GM19035 (cell line): ENCODE measurements around the gene SLC29A2.

ENCODE experiments used
- ATAC-seq: cut with Tn5 transposase; IDR thresholded peaks from one replicate; pipeline ENCODE4 v1.9.1; 2021; ENCODE audit not compliant: unreplicated experiment

The SLC29A2 gene, protein sequence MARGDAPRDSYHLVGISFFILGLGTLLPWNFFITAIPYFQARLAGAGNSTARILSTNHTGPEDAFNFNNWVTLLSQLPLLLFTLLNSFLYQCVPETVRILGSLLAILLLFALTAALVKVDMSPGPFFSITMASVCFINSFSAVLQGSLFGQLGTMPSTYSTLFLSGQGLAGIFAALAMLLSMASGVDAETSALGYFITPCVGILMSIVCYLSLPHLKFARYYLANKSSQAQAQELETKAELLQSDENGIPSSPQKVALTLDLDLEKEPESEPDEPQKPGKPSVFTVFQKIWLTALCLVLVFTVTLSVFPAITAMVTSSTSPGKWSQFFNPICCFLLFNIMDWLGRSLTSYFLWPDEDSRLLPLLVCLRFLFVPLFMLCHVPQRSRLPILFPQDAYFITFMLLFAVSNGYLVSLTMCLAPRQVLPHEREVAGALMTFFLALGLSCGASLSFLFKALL

DNA sequence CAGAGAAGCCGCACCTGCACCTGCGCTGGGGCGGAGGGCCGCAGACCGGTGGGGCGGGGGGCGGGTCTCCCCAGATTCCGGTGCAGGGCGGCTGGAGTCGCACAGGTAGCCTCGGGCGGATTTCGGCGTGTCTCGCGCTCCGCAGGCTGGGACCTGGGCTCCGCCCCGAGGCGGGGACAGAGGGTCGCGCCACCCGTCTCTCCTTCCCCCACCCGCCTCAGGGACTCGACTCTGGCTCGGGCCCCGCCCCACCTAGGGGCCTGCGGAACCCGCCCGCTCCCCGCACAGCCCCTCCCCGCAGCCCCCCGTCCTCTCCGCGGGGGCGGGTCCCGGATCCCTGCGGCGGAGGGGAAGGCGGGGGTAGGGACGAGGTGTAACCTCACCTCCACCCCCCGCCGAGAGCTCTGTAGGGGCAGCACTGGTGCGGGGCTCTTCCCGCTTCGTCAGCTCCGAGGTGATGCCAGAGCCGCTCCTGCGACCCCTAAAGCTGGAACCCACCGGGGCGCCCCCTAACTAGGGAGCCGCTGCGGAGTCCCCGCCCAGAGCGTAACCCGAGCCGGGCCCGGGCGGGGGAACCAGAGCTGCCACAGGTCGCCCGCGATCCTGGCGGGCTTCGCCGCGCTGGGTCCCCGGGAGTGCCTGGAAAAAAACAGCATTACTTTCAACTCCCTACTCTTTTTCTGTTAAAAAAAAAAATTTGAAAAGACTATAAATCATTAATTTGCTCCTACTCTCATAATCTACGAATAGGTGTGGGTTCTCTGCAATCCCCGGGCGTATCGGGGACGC lies at the start of gene SLC29A2:
TSS of gene SLC29A2 (minus strand) at position 134 of the 789 bp plus-strand sequence. CDS start 169 bp downstream, outside the sequence.
- peak; percentile 57 for ATAC-seq

DNA sequence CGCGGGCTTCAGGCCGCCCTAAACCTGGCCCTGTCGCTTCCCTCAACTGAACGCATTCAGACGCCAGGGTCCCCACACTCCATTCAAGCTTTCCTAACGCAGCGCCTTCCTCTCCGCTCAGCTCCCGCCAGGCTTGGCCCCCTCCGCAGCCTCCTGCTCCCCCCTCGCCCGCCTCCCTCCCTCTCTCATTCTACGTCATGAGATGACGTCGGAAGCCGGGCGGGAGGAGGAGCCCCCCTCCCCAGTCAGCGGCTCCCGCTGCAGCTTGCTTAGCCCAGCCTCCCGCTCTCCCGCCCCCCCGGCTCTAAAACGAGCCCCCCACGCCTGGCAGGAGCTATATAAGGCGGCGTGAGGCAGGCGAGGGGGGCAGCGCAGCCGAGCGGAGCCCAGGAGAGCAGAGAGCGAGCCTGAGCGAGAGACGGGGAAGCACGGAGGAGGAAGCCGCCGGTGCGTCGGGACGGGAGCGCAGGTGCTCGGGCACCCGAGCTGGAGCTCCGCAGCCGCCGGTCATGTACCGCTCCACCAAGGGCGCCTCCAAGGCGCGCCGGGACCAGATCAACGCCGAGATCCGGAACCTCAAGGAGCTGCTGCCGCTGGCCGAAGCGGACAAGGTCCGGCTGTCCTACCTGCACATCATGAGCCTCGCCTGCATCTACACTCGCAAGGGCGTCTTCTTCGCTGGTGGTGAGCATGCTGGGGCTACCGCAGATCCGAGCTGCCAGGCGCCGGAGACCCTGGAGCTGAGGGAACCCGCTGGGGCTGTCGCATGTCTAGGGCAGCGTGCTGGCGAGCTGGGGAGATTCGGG lies 49.3 kb upstream of the SLC29A2 start, which contains the start of gene NPAS4:
TSS of gene NPAS4 (plus strand) at position 365 of the 806 bp plus-strand sequence. CDS start at position 510, 145 bp downstream.
- no peak for ATAC-seq

DNA sequence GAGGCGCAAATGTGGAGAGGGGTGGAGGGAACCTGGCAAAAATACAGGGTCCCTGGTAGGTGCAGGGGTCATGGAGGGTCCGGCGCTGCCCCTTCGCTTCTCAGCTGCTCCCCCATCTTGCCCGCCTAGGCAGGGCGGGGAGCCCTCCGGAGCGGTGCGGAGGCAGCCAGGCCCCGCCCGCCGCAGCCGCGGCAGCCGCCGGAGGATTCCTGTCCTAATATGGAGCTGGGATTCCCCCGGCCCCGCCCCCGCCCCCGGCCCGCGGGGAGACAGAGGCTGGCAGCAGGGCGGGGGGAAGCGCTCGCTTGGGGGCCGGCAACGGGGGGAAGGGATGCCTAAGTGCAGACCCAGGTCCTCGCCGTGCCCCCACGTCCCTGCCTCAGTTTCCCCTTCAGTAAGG lies 48.3 kb upstream of the SLC29A2 start:
- ATAC-seq = no peak

DNA sequence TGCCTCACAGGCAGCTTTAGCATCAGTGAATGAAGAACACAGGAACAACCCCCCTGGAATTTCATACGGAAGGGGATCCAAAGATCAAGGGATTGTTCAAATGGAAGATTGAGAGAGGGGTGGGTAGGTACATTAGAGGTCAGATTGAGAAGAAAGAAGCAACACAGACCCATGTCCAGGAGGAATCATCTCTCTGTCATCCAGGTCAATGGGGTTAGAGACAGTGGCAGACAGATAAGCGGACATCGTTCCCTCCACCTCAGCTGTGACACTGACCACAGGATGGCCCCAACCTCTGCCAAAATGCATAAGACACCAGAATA lies 47.4 kb upstream of the SLC29A2 start:
- no peak for ATAC-seq

DNA sequence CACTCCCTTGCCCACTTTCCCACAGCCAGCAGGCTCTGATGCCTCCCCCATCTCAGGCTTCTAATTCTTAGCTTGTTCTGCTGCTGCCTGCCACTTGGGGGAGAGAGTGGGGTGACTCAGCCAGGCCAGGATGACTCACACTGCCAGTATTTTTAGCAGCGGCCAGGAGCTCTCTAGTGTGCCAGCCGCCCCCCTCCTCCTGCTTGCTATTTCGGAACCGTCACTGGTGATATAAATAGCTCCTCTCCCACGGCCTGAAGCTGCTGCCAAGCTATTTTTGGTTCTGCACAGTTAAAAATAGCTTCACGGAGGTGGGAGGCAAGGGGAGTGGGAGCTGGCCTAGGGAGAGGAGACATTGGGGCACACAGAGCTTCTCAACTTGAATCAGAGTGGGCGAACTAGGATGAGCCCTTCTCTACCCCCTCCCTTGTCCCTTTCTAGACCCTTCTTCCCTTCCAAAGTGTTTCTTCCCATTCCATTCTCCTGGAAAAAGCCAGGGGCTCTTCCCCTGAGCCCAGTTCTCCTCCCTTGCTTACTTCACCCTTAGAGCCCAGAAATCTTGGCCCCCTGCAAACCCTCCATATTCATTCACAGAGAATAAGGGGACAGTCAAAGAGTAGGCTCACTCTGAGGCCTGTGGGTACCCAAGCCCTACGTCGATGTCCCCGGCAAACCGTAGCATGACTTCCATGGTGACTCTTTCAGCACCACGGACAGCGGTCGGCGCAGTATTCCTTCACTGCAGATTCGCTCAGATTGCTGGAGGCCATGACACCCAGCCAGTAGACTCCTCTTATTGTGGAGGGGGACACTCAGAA lies 46.8 kb upstream of the SLC29A2 start:
- ATAC-seq = no peak

DNA sequence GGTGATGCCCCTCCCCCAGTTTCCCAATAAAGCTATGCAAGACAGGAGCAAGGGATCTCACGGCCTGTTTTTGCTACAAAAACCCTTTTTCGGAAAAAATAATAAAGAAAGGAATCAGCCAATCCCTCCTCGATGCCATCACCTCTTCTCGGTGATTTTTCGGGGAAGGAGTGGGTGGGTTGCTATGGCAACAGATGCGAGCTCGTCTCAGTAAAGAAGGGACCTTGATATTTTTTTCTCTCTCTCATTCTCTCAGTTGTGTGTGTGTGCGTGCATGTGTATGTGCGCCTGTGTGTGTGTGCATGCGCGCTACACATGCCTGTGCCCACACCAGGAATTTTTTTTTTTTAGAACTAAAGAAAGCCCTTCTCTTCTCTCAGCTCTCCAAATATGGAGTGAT lies 45.4 kb upstream of the SLC29A2 start:
- no peak for ATAC-seq

DNA sequence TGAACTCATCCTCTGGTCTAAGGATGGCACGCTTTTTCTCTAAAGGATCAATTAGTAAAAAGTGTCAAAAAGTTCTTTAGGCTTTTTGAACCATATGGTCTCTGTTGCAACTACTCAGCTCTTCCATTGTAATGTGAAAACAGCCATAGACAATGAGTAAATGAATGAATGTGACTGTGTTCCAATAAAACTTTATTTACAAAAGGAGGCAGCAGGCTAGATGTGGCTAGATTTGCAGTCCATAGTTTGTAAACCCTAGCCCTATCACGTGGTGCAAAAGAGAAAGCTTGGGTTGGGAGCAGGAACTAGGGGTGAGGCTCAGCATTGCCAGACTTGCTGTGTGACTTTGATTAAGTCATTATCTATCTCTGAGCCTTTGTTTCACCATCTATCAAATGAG lies 43.9 kb upstream of the SLC29A2 start:
- ATAC-seq = no peak

DNA sequence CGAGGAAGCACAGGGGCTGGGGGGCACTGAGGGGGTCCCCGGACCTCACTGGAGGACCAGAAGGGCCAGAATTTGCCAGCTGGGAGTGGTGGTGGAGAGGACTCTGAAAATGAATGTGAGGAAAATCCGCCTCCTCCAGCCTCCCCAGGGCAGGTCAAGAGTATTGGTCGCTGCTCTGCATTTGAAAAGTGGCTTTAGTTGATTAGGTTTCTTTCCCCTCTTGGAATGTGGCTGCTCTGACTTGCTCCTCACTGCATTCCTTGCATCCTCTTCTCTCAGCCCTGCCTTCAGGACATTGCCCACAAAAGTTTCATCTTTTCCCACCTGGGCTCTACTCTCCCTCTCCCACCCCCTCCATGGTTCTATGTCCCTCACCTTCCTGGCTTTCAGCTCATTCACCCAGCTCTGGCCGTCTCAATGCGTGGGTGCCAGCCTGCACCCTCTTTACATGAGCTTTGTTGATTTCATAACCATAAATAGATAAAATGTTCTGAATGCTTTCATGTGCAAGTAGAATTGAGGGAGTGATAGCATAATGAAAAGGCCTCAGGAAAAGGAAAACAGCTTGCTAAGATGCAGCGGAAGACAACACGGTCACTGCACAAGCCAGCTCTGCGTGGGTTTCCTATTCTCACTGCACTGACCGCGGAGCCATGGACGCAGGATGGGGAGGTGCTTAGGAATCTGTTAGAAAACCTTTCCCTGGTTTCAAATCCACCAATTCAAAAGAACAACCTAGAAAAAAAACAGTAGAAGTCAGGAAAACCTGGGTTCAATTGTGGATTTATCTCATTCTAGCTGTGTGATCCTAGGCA lies 42.8 kb upstream of the SLC29A2 start:
- ATAC-seq = no peak

DNA sequence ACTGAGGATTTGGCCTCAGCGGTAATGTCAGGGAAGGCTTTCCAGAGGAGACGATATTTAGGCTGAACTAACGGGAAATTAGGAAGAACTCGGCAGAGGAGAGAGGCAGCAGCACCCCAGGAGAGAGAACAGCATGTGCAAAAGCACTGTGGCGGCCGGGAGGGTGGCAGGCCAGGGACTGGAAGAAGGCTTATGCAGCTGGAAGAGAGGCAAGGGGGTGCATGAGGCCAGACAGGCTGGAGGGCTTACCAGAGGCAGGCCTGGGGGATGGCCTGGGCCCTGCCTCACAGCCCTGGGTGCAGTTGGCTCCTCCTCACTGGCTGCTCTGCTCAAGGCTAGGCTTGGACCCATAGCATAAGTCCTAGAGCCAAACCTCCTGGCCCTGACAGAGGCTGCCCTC lies 41.6 kb upstream of the SLC29A2 start:
- ATAC-seq = no peak

DNA sequence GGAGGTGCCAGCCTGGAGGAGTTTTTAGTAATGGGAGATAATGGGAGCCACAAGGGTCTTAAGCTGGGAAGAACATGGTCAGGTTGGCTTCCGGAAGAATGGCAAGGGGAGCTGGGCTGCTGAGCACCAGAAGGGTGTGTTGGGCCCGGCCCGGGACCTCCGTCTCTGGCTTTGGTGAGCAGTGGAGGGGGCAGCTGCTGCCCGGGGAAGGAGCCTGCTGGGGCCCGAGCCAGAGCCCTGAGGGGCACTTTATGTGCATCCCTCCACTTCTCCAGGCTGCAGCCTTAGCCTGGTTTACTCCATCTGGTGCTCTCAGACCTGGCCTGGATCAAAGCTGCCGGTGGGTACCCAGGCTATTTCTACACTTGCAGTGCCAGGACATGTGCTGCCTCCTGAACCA lies 40.5 kb upstream of the SLC29A2 start:
- ATAC-seq = no peak

DNA sequence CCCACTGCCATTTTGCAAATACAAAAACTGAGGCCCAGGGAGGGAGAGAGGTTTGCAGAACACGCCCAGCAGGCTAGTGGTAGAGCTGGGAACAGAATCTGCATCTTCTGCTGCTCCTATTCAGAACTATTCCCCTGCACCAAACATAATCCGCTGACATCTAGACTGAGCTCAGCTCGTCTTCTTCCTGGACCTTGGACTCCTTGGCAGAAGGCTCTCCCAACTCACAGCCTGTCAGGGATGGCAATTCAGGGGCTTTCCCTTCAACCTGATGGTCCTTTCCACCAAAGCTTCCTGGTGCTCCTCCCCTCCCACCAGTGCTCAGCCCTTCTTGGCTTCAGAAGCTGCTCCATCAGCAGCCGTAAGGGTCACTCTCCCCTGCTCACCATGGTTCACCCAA lies 39.8 kb upstream of the SLC29A2 start:
- no peak for ATAC-seq

DNA sequence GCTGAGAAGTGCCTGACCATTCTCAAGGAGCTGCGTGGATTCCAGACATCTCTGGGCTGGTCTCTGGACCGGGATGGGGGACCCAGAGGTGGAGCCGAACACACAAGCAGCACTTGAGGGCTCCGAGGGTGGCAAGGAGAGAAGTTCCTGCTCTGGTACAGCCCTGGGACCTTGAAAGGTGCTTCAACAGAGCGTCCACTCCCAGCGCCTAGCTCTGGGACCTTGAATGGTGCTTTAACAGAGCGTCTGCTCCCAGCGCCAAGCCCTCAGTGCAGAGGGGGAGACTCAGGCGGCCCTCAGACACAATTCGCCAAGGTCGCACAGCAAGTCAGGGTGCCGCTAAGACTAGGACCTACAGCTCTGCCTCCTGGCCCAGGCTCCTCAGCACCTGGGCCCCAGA lies 38.6 kb upstream of the SLC29A2 start:
- no peak for ATAC-seq

DNA sequence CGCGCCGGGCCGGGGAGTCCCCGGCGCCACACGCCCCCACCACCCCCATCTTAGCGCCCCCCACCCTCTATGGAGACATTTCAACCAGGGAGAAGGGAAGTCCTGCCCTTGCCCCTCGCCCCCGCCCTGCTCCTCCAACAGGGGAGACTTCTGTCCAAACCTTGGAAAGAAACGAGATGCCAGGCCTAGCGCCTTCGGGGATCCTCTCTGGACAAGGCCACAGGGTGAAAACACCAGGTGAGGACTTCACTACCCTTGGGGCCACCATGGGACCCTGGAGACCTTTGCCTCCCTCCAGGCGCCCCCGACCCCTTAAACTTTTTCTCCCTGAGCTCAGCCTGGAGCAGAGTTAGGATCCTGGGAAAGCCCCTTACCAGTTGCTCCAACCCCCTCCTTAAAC lies 37.7 kb upstream of the SLC29A2 start:
- no peak for ATAC-seq

DNA sequence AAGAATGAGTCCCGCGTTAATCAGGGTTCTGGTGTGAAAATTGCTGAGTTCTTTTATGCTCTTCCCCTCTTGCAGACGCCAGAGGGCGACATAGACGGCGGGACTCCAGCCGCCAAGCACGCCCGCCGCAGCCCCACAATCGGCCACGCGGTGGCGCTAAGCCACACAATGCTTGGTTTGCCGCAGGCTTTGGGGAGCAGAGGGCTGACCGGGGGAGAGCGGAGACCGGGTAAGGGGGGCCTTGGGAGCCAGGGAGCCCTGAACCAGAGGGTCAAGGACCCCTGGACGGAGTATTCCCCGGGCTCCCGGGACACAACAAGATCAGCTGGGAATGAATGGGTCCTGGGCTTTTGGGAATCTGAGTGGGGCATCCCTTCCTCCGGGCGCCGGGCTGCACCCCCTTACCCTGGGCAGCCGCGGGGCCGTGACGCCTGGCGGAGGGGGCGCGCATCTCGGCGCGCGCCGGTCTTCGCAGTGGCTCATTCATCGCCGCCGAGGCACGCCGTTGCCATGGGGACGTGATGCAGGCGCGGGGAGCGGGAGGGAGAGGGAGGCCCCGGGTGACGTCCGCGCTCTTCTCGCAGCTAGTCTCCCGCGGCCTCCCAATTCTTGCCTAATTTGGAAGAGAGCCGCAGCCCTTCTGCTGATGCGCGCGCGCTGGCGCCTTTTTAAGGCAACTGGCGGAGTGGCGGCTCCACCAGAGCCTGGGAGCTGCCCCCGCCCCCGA lies 37.1 kb upstream of the SLC29A2 start:
- ATAC-seq = no peak

DNA sequence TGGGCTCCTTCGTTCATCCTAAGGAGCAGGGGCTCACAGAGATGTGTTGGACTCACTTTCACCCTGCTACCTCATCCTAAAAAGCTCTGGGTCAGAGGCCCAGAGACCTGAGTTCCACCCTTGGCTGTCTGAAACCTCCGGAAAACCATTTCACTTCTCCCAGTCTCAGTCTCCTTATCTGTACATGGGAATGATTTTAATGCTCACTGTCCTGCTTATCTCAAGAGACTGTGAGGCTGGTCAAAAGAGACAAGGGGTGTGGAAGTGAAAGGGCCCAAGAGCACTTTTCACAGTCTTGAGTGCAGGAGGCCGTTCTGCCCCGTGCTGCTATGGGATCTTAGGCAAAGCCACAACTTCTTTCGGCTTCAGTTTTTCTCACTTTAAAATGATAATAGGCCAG lies 36.1 kb upstream of the SLC29A2 start:
- no peak for ATAC-seq

DNA sequence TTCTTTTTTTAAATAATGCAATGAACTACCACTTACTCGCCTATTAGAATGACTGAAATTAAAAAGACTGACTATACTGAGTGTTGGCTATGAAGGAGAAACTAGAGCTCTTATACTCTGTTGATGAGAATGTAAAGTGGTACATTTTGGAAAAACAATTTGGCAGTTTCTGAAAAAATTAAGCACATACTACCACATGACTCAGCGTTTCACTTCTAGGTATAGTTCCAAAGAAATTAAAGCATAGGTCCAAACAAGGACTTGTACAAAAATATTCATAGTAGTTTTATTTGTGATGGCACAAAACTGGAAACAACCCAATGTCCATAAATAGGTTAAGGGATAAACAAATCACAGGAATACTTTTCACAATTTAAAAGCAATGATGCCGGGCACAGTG lies 22.4 kb upstream of the SLC29A2 start:
- no peak for ATAC-seq

DNA sequence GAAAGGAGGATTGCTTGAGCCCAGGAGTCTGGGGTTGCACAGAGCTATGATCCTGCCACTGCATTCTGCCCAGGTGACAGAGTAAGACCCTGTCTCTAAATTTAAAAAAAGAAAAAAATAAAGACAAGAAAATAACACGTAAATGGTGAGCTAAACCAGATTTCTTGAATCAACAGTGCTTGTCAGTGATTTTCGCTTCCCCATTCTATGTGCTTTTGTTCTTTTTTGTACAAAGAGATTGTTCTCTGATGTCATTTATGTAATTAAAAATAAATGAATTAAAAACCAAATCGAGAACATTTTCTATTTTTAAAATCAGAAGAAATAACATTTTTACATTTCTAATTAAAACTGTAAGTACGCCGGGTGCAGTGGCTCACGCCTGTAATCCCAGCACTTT lies 19.8 kb upstream of the SLC29A2 start:
- ATAC-seq = no peak

DNA sequence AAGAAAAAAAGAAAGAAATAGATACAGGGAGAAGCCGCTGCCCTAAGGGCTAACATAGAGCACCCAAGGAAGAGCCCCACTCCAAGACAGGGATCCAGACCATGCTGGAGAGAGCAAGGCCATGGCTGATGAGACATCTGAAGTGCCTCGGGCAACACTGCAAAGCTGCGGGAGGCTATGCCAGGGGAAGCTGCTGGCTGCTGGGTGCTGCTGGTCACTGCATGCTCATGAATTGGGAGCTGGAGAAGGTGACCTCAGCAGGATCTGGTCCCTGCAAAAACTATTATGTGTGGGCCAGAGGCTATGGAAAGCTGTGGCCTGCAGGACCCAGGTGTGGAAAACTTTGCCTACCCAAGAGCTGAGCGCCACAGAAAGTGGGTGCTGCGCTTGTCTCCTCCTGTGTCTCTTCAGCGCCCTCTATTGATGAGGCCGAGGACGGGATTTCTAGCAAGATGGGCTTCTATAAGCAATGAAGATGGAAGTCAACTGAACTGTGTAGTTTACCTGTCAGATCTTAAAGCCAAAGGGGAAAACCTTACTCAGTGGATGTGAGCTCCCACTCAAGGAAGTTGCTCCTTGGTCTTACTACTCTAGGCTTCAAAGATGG lies 17.3 kb upstream of the SLC29A2 start:
- ATAC-seq = no peak
